Neural cell (in vitro differentiated cells): ENCODE results near the gene CELF4.

Experiments
- CTCF ChIP-seq: fragments of 450-650 bp; IDR thresholded peaks from 2 replicates; pipeline ENCODE4 v1.5.1; 2014; ENCODE audit warnings: antibody characterized with exemption, mild to moderate bottlenecking, moderate library complexity; ENCODE audit not compliant: poor library complexity, severe bottlenecking
- EP300 ChIP-seq: fragments of 450-650 bp; conservative IDR thresholded peaks from 2 replicates; pipeline ENCODE4 v1.6.1; 2014; ENCODE audit warnings: antibody characterized with exemption, mild to moderate bottlenecking, moderate library complexity; ENCODE audit not compliant: poor library complexity, severe bottlenecking
- POLR2AphosphoS5 ChIP-seq: IDR thresholded peaks from 2 replicates; pipeline ENCODE4 v1.6.1; 2012
- TF ChIP-seq, protein P1 (sequence below): IDR thresholded peaks from 2 replicates; pipeline ENCODE4 v1.6.1; 2012; ENCODE audit warnings: borderline replicate concordance

- TF ChIP-seq CTCF (no peak), POLR2AphosphoS5 (no peak), EP300 (no peak)
- TF ChIP-seq, protein P1, sequence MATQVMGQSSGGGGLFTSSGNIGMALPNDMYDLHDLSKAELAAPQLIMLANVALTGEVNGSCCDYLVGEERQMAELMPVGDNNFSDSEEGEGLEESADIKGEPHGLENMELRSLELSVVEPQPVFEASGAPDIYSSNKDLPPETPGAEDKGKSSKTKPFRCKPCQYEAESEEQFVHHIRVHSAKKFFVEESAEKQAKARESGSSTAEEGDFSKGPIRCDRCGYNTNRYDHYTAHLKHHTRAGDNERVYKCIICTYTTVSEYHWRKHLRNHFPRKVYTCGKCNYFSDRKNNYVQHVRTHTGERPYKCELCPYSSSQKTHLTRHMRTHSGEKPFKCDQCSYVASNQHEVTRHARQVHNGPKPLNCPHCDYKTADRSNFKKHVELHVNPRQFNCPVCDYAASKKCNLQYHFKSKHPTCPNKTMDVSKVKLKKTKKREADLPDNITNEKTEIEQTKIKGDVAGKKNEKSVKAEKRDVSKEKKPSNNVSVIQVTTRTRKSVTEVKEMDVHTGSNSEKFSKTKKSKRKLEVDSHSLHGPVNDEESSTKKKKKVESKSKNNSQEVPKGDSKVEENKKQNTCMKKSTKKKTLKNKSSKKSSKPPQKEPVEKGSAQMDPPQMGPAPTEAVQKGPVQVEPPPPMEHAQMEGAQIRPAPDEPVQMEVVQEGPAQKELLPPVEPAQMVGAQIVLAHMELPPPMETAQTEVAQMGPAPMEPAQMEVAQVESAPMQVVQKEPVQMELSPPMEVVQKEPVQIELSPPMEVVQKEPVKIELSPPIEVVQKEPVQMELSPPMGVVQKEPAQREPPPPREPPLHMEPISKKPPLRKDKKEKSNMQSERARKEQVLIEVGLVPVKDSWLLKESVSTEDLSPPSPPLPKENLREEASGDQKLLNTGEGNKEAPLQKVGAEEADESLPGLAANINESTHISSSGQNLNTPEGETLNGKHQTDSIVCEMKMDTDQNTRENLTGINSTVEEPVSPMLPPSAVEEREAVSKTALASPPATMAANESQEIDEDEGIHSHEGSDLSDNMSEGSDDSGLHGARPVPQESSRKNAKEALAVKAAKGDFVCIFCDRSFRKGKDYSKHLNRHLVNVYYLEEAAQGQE, result no peak
Measured at GRCh38 chr18:37445836-37446235, 119.8 kb downstream of the CELF4 start.
